B cell (primary cell): ENCODE results near the gene SPEM2. TPM values are rescaled to one million over a fixed set of nuclear protein-coding genes. Genes with fewer than 3 reads are reported as not detected.

ENCODE experiments used
- ATAC-seq: fragments of 200-7000 bp; cut with Tn5 transposase; one replicate; pipeline ENCODE4 v1.10.0; 2021; ENCODE audit warnings: low read depth, mild to moderate bottlenecking, moderate number of reproducible peaks, moderate library complexity
- CTCF ChIA-PET: fragments of 350-600 bp; sonication (Branson Sonifier 250); formaldehyde crosslinking; loops from one replicate; lab custom pipeline; 2021; ENCODE audit warnings: antibody characterized with exemption, inconsistent platforms; lab: Charles Lee
- POLR2A ChIA-PET: fragments of 350-600 bp; sonication (Branson Sonifier 250); formaldehyde crosslinking; loops from one replicate; lab custom pipeline; 2021; ENCODE audit warnings: antibody characterized with exemption; lab: Charles Lee
- DNase-seq: peaks from one replicate; pipeline ENCODE4 v3.0.0; 2013
- H2AFZ ChIP-seq: 2 replicates; pipeline ENCODE4 v1.6.1; 2012; ENCODE audit warnings: mild to moderate bottlenecking, low read depth, low read length; ENCODE audit not compliant: insufficient read depth, poor library complexity, severe bottlenecking
- H3K27ac ChIP-seq, 2 donors: 1 replicate in 1 of 2; 2 replicates in 1 of 2; pipeline ENCODE4 v1.5.1; 2012 to 2013; ENCODE audit warnings: low read length in 2 of 2, mild to moderate bottlenecking in 2 of 2, moderate library complexity in 1 of 2
- H3K27me3 ChIP-seq, 4 experiments: fragments of 200-600 bp in 1 of 4; sonication (generic) in 1 of 4; replicated peaks in 1 of 4; 1 replicate in 2 of 4; 2 replicates in 2 of 4; pipeline versions ENCODE4 v1.6.1 to v1.7.0; 2013 to 2016; ENCODE audit warnings: low read length in 3 of 4, mild to moderate bottlenecking in 2 of 4, mixed read lengths in 1 of 4, moderate library complexity in 1 of 4; ENCODE audit not compliant: insufficient read depth in 4 of 4, control insufficient read depth in 3 of 4; ENCODE audit errors: control extremely low read depth in 1 of 4
- H3K36me3 ChIP-seq, 2 experiments: replicated peaks in 1 of 2; 1 replicate in 1 of 2; 2 replicates in 1 of 2; pipeline versions ENCODE4 v1.6.1 to v1.7.1; 2013; ENCODE audit warnings: low read length in 1 of 2; ENCODE audit not compliant: insufficient read depth in 2 of 2, control insufficient read depth in 1 of 2; ENCODE audit errors: control extremely low read depth in 1 of 2, extremely low read depth in 1 of 2
- H3K4me1 ChIP-seq, 2 donors: fragments of 200-600 bp in 1 of 2; sonication (generic) in 1 of 2; 1 replicate in 1 of 2; 2 replicates in 1 of 2; pipeline versions ENCODE4 v1.5.1 to v1.6.1; 2013 to 2017; ENCODE audit warnings: low read length in 2 of 2; ENCODE audit not compliant: control insufficient read depth in 2 of 2, insufficient read depth in 2 of 2
- H3K4me2 ChIP-seq: replicated peaks from 2 replicates; pipeline ENCODE3; 2012; ENCODE audit warnings: mild to moderate bottlenecking, low read depth, low read length; ENCODE audit not compliant: poor library complexity, severe bottlenecking
- H3K4me3 ChIP-seq, 5 experiments: fragments of 200-600 bp in 1 of 5; sonication (generic) in 1 of 5; 1 replicate in 3 of 5; 2 replicates in 2 of 5; pipeline versions ENCODE4 v1.5.1 to v1.7.0; 2011 to 2016; ENCODE audit warnings: low read length in 4 of 5, mild to moderate bottlenecking in 4 of 5, low read depth in 2 of 5, control low read depth in 1 of 5, moderate library complexity in 1 of 5; ENCODE audit not compliant: insufficient read depth in 1 of 5; ENCODE audit errors: control extremely low read depth in 1 of 5, extremely low read depth in 1 of 5
- H3K79me2 ChIP-seq: fragments of 200-600 bp; sonication (generic); one replicate; pipeline ENCODE4 v1.6.0; 2016; ENCODE audit warnings: low read length; ENCODE audit not compliant: control insufficient read depth, insufficient read depth
- H3K9ac ChIP-seq: fragments of 200-600 bp; sonication (generic); 2 replicates; pipeline ENCODE4 v1.6.1; 2017; ENCODE audit warnings: mild to moderate bottlenecking, low read length, moderate library complexity
- H3K9me3 ChIP-seq, 3 donors: one replicate each; pipeline versions ENCODE4 v1.6.1 to v1.7.1; 2013; ENCODE audit warnings: low read length in 2 of 3; ENCODE audit not compliant: control insufficient read depth in 2 of 3, insufficient read depth in 1 of 3; ENCODE audit errors: control extremely low read depth in 1 of 3
- H4K20me1 ChIP-seq: 2 replicates; pipeline ENCODE4 v1.6.0; 2012; ENCODE audit warnings: mild to moderate bottlenecking, low read length; ENCODE audit not compliant: insufficient read depth, control insufficient read depth, poor library complexity, severe bottlenecking
- H3K27ac Mint-ChIP-seq: one replicate; pipeline ENCODE4 v1.8.0; 2021; ENCODE audit warnings: mixed read lengths
- H3K27me3 Mint-ChIP-seq: one replicate; pipeline ENCODE4 v1.8.0; 2021; ENCODE audit warnings: mixed read lengths
- H3K4me1 Mint-ChIP-seq: one replicate; pipeline ENCODE4 v1.8.0; 2021; ENCODE audit warnings: mixed read lengths
- H3K4me3 Mint-ChIP-seq: one replicate; pipeline ENCODE4 v1.8.0; 2021; ENCODE audit warnings: mixed read lengths
- H3K9me3 Mint-ChIP-seq: one replicate; pipeline ENCODE4 v1.8.0; 2022; ENCODE audit warnings: mixed read lengths; ENCODE audit not compliant: insufficient read depth
- EZH2 ChIP-seq: IDR thresholded peaks from 2 replicates; pipeline ENCODE4 v1.6.1; 2012; ENCODE audit warnings: borderline replicate concordance, low read depth, mild to moderate bottlenecking, moderate library complexity, low read length; ENCODE audit not compliant: insufficient read depth, poor library complexity, severe bottlenecking
- WGBS: methylation state at CpG from one replicate; pipeline ENCODE4 v1.1.5; 2013; ENCODE audit warnings: missing lambda C conversion rate; ENCODE audit not compliant: insufficient coverage; 5-methylcytosine and 5-hydroxymethylcytosine counted together
- intact Hi-C: fragments of 100-400 bp; cut with micrococcal nuclease; formaldehyde crosslinking; loops from one replicate; pipeline ENCODE4 v1.10.0; 2022
- polyA plus RNA-seq: library from polyadenylated mRNA; depleted of rRNA; stranded (reverse); fragments of >200 nt; gene quantifications from 2 replicates; pipeline ENCODE4 v1.2.3, GENCODE V29; 2012
- total RNA-seq, 2 donors: library from RNA; stranded (reverse); fragments of 120-200 nt in 1 of 2; gene quantifications; 1 replicate in 1 of 2; 2 replicates in 1 of 2; pipeline versions ENCODE4 v1.2.3 to v1.2.4, GENCODE V29; 2013 to 2022
- TF ChIP-seq, protein P1 (sequence below): fragments of 200-600 bp; IDR thresholded peaks from one replicate; pipeline ENCODE4 v1.8.0; 2022; ENCODE audit warnings: antibody characterized with exemption, mild to moderate bottlenecking

Gene SPEM2
- total and polyA plus RNA-seq, 2 donors (not counting 1 experiment from before 2014, with no cell fraction given), result not detected

DNA sequence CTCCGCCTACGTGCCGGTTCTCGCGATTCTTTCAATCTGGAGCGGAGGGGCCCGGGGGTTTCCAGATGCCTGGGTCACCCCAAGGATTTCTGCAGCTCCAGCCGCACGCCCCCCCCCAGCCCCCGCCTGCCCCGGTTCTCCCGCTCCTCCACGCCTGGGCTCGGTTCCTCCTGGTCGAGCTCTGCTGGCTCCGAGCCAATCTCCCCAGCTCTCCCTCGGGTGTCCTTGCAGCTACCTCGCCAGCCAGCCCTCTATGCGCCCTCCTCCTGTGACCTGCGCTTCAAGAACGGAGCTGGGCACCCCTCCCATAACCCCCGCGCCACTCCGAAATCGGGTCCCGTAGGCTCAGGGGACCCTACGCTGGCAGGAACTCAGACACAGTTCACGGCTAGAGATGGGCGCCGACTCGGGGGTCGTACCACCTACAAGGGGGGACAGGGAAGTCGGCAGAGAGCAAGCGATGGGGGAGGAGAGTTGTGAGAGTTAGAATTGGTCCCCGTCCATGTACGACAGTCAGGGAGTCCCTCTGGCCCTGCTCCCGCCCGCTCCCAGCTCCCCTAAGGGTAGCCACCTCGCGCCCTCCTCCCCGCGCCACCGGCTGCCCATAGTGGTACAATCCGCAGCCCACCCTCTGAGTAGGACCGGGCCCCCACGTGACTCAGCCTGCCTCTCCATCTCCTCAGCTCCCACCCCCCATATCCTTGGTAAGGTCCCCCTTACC lies 14.9 kb downstream of the SPEM2 start:
- Histone ChIP-seq H3K4me2 (peak overlapping the region; percentile 85), H4K20me1 (peaks cover 49% of the 10 kb centered on the region), H3K4me3 (peak overlapping the region; percentile 11 to 54 (median 33)), H3K9ac (peak overlapping the region; percentile 53), H2AFZ (peak overlapping the region; percentile 35), H3K79me2 (peaks cover 27% of the 10 kb centered on the region), H3K27me3 (peaks cover 0 to 73% (median 45%) of the 10 kb centered on the region in 4 experiments), H3K9me3 (peaks cover 0 to 38% (median 0%) of the 10 kb centered on the region in 3 donors), H3K36me3 (no peaks in the 10 kb centered on the region), H3K27ac (no peak overlapping the region), H3K4me1 (peaks cover 58 to 61% of the 10 kb centered on the region in 2 donors)
- under 1% methylated on average over 37 of the region's 46 CpGs for WGBS
- peak; percentile 28 for TF ChIP-seq EZH2
- TF ChIP-seq, protein P1, sequence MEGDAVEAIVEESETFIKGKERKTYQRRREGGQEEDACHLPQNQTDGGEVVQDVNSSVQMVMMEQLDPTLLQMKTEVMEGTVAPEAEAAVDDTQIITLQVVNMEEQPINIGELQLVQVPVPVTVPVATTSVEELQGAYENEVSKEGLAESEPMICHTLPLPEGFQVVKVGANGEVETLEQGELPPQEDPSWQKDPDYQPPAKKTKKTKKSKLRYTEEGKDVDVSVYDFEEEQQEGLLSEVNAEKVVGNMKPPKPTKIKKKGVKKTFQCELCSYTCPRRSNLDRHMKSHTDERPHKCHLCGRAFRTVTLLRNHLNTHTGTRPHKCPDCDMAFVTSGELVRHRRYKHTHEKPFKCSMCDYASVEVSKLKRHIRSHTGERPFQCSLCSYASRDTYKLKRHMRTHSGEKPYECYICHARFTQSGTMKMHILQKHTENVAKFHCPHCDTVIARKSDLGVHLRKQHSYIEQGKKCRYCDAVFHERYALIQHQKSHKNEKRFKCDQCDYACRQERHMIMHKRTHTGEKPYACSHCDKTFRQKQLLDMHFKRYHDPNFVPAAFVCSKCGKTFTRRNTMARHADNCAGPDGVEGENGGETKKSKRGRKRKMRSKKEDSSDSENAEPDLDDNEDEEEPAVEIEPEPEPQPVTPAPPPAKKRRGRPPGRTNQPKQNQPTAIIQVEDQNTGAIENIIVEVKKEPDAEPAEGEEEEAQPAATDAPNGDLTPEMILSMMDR, result no peak
- intact Hi-C loops, result no loop called here
- Mint-ChIP-seq H3K4me3 (peak overlapping the region; percentile 83), H3K27ac (peak overlapping the region; percentile 65), H3K4me1 (peaks cover 51% of the 10 kb centered on the region), H3K27me3 (peaks cover 60% of the 10 kb centered on the region), H3K9me3 (no peaks in the 10 kb centered on the region)
- ChIA-PET CTCF (interaction anchor here (1.1 to 3.6 kb wide), 7 partner anchors 11 to 549 kb away, joined by 3 to 15 read pairs (median 3); partner anchors contain the start of genes SENP3, SPEM3 and TP53), POLR2A (interaction anchor here (0.6 to 1.8 kb wide), 5 partner anchors 36 to 360 kb away, joined by 3 to 8 read pairs (median 6); partner anchors contain the start of genes POLR2A and ZBTB4)
- ATAC-seq (no peak), DNase-seq (peak; percentile 62)

DNA sequence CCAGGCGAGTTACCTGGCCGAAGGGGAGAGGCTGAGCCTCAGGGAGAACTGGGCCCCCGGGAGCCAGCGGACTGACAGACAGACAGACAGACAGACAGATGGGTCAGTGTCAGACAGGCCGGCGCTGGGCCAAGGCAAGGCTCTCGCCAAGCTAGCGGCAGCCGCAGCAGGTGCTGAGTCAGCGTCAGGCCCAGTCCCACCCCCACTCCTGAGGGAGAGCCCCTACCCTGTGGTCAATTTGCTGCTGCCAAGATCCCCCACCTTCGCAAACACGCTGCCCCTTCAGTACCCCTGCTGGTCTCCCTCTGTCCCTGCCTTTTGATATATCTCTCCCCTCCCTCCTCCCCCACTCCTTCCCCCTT lies 15.4 kb downstream of the SPEM2 start:
- Mint-ChIP-seq H3K4me1 (peaks cover 53% of the 10 kb centered on the region), H3K27me3 (peaks cover 66% of the 10 kb centered on the region), H3K9me3 (no peaks in the 10 kb centered on the region), H3K4me3 (peak overlapping the region; percentile 83), H3K27ac (no peak overlapping the region)
- TF ChIP-seq EZH2, result no peak
- TF ChIP-seq, protein P1, result no peak
- intact Hi-C loops, result no loop called here
- ChIA-PET POLR2A (interaction anchor here (0.6 to 1.8 kb wide), 6 partner anchors 33 to 134 kb away, joined by 3 to 10 read pairs (median 8); partner anchors contain the start of genes POLR2A and ZBTB4), CTCF (interaction anchor here (1.1 to 3.6 kb wide), 7 partner anchors 12 to 549 kb away, joined by 3 to 15 read pairs (median 3); partner anchors contain the start of genes SENP3, SPEM3 and TP53)
- H3K36me3 ChIP-seq, result no peaks in the 10 kb centered on the region
- DNase-seq (peak; percentile 41), ATAC-seq (no peak)
- H3K4me2 ChIP-seq, result peak overlapping the region; percentile 85
- peaks cover 0 to 79% (median 49%) of the 10 kb centered on the region in 4 experiments for H3K27me3 ChIP-seq
- peaks cover 64% of the 10 kb centered on the region in 2 donors for H3K4me1 ChIP-seq
- WGBS, result 6% methylated on average over 12 of the region's 12 CpGs
- H3K79me2 ChIP-seq, result peaks cover 27% of the 10 kb centered on the region
- H3K27ac ChIP-seq, result no peak overlapping the region
- no peak overlapping the region for H2AFZ ChIP-seq
- H3K4me3 ChIP-seq, result no peak overlapping the region
- peaks cover 49% of the 10 kb centered on the region for H4K20me1 ChIP-seq
- peak overlapping the region; percentile 53 for H3K9ac ChIP-seq
- peaks cover 0 to 44% (median 0%) of the 10 kb centered on the region in 3 donors for H3K9me3 ChIP-seq
